SK-N-SH treated with all-trans-retinoic acid at 6 μM for 48 hours (cell line): ENCODE results near the gene PADI2.

Experiments used
- ATAC-seq: fragments of 200-7000 bp; cut with Tn5 transposase; 3 replicates; pipeline ENCODE4 v1.9.1; 2020; ENCODE audit warnings: mild to moderate bottlenecking, moderate library complexity
- ARNTL ChIP-seq: fragments of 450-650 bp; formaldehyde crosslinking; IDR thresholded peaks from 2 replicates; pipeline ENCODE4 v1.5.0; 2020; ENCODE audit warnings: low read depth, mild to moderate bottlenecking, moderate library complexity, borderline replicate concordance
- BACH2 ChIP-seq: fragments of 250-450 bp; sonication (Bioruptor Pico); IDR thresholded peaks from 2 replicates; pipeline ENCODE4 v1.9.0; 2021; ENCODE audit warnings: mild to moderate bottlenecking, borderline replicate concordance
- ESRRG ChIP-seq: fragments of 250-450 bp; sonication (Bioruptor Pico); IDR thresholded peaks from 2 replicates; pipeline ENCODE4 v1.6.1; 2021; ENCODE audit warnings: mild to moderate bottlenecking
- GLIS3 ChIP-seq: fragments of 250-450 bp; sonication (Bioruptor Pico); IDR thresholded peaks from 2 replicates; pipeline ENCODE4 v1.5.0; 2020; ENCODE audit warnings: mild to moderate bottlenecking, moderate library complexity
- OSR1 ChIP-seq: fragments of 250-450 bp; sonication (Bioruptor Pico); IDR thresholded peaks from 2 replicates; pipeline ENCODE4 v1.8.0; 2022; ENCODE audit warnings: moderate library complexity, mild to moderate bottlenecking, inconsistent platforms
- PPARA ChIP-seq: fragments of 250-450 bp; sonication (Bioruptor Pico); IDR thresholded peaks from 2 replicates; pipeline ENCODE4 v1.5.0; 2020; ENCODE audit warnings: mild to moderate bottlenecking, borderline replicate concordance
- RARB ChIP-seq: fragments of 250-450 bp; sonication (Bioruptor Pico); IDR thresholded peaks from 2 replicates; pipeline ENCODE4 v1.8.0; 2021; ENCODE audit warnings: mild to moderate bottlenecking, moderate library complexity
- SNAI2 ChIP-seq: fragments of 250-450 bp; sonication (Bioruptor Pico); IDR thresholded peaks from 2 replicates; pipeline ENCODE4 v1.5.0; 2020; ENCODE audit warnings: mild to moderate bottlenecking, moderate library complexity
- TCF4 ChIP-seq: fragments of 250-450 bp; sonication (Bioruptor Pico); IDR thresholded peaks from 2 replicates; pipeline ENCODE4 v1.8.0; 2021; ENCODE audit warnings: mild to moderate bottlenecking, moderate library complexity, borderline replicate concordance
- TOX ChIP-seq: fragments of 250-450 bp; sonication (Bioruptor Pico); IDR thresholded peaks from 2 replicates; pipeline ENCODE4 v1.8.0; 2021; ENCODE audit warnings: mild to moderate bottlenecking, moderate library complexity, borderline replicate concordance
- ZC3H10 ChIP-seq: fragments of 250-450 bp; sonication (Bioruptor Pico); IDR thresholded peaks from 2 replicates; pipeline ENCODE4 v1.5.1; 2021; ENCODE audit warnings: mild to moderate bottlenecking, moderate library complexity
- ZFP3 ChIP-seq: fragments of 250-450 bp; sonication (Bioruptor Pico); IDR thresholded peaks from 2 replicates; pipeline ENCODE4 v1.5.0; 2020; ENCODE audit warnings: mild to moderate bottlenecking, moderate library complexity
- ZFP30 ChIP-seq: fragments of 450-650 bp; formaldehyde crosslinking; IDR thresholded peaks from 2 replicates; pipeline ENCODE4 v1.5.0; 2022; ENCODE audit warnings: mild to moderate bottlenecking, moderate library complexity
- ZNF70 ChIP-seq: fragments of 450-650 bp; formaldehyde crosslinking; IDR thresholded peaks from 2 replicates; pipeline ENCODE4 v1.5.0; 2020; ENCODE audit warnings: mild to moderate bottlenecking, moderate library complexity
- TF ChIP-seq, protein P1 (sequence below): fragments of 250-450 bp; sonication (Bioruptor Pico); IDR thresholded peaks from 2 replicates; pipeline ENCODE4 v1.5.0; 2020; ENCODE audit warnings: mild to moderate bottlenecking, moderate library complexity
- TF ChIP-seq, protein P2 (sequence below): fragments of 250-450 bp; sonication (Bioruptor Pico); IDR thresholded peaks from 2 replicates; pipeline ENCODE4 v1.8.0; 2020; ENCODE audit warnings: mild to moderate bottlenecking, moderate library complexity, borderline replicate concordance
- TF ChIP-seq, protein P3 (sequence below): fragments of 250-450 bp; sonication (Bioruptor Pico); IDR thresholded peaks from 2 replicates; pipeline ENCODE4 v1.5.1; 2020; ENCODE audit warnings: low read depth, mild to moderate bottlenecking, moderate library complexity
- TF ChIP-seq, protein P4 (sequence below): fragments of 250-450 bp; sonication (Bioruptor Pico); IDR thresholded peaks from 2 replicates; pipeline ENCODE4 v1.8.0; 2021; ENCODE audit warnings: low read depth, mild to moderate bottlenecking, moderate library complexity, borderline replicate concordance

The PADI2 gene

DNA sequence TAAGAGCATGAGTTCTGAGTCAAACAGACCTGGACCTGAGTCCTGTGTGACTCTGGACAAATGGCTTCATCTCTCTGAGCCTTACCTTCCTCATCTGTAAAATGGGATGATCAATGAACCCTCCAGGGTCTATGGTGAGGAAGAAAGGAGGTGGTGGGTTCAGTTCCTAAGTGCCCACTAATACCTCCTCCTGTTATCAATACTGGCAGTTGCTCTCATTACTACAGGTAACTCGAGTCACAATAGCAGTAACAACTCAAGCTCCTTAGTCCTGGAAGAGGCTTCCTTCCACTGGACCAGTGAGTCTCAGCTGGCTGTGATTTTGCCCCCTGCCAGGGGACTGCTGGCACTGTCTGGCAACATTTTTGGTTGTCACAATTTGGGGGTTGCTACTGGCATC lies 2.6 kb downstream of the PADI2 start:
- TF ChIP-seq TOX (no peak), SNAI2 (CRISPR knock-in tag) (no peak), OSR1 (CRISPR knock-in tag) (no peak)
- TF ChIP-seq, protein P1, sequence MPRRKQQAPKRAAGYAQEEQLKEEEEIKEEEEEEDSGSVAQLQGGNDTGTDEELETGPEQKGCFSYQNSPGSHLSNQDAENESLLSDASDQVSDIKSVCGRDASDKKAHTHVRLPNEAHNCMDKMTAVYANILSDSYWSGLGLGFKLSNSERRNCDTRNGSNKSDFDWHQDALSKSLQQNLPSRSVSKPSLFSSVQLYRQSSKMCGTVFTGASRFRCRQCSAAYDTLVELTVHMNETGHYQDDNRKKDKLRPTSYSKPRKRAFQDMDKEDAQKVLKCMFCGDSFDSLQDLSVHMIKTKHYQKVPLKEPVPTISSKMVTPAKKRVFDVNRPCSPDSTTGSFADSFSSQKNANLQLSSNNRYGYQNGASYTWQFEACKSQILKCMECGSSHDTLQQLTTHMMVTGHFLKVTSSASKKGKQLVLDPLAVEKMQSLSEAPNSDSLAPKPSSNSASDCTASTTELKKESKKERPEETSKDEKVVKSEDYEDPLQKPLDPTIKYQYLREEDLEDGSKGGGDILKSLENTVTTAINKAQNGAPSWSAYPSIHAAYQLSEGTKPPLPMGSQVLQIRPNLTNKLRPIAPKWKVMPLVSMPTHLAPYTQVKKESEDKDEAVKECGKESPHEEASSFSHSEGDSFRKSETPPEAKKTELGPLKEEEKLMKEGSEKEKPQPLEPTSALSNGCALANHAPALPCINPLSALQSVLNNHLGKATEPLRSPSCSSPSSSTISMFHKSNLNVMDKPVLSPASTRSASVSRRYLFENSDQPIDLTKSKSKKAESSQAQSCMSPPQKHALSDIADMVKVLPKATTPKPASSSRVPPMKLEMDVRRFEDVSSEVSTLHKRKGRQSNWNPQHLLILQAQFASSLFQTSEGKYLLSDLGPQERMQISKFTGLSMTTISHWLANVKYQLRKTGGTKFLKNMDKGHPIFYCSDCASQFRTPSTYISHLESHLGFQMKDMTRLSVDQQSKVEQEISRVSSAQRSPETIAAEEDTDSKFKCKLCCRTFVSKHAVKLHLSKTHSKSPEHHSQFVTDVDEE (CRISPR knock-in tag), result no peak
- no peak for ATAC-seq

DNA sequence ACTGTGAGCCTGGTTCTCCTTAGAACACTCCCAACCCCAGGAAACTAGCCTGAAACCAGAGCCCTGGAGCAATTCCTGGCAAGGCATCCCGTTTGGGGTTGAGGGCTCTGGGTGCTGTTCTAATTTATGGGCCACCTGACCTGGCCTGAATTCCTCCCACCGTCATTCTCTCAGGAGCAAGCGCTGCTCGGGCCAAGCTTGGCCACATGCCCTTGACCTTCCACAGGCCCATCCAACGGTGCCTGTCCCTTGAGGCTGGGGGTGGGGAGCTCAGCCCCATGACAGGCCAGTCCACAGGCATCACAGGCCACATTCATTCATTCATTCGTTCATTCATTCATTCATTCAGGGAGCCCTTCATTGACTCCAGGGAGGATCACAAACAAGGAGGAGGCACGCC lies 5.3 kb downstream of the PADI2 start:
- ATAC-seq, result no peak
- TF ChIP-seq, protein P2, sequence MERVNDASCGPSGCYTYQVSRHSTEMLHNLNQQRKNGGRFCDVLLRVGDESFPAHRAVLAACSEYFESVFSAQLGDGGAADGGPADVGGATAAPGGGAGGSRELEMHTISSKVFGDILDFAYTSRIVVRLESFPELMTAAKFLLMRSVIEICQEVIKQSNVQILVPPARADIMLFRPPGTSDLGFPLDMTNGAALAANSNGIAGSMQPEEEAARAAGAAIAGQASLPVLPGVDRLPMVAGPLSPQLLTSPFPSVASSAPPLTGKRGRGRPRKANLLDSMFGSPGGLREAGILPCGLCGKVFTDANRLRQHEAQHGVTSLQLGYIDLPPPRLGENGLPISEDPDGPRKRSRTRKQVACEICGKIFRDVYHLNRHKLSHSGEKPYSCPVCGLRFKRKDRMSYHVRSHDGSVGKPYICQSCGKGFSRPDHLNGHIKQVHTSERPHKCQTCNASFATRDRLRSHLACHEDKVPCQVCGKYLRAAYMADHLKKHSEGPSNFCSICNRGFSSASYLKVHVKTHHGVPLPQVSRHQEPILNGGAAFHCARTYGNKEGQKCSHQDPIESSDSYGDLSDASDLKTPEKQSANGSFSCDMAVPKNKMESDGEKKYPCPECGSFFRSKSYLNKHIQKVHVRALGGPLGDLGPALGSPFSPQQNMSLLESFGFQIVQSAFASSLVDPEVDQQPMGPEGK, result no peak
- TF ChIP-seq OSR1 (CRISPR knock-in tag) (no peak), ZC3H10 (CRISPR knock-in tag) (no peak), ZFP30 (CRISPR knock-in tag) (no peak), ESRRG (CRISPR knock-in tag) (no peak), PPARA (CRISPR knock-in tag) (no peak), RARB (no peak), TOX (no peak), ZFP3 (CRISPR knock-in tag) (no peak), BACH2 (CRISPR knock-in tag) (no peak), GLIS3 (CRISPR knock-in tag) (no peak), ZNF70 (CRISPR knock-in tag) (no peak), ARNTL (CRISPR knock-in tag) (no peak), TCF4 (CRISPR knock-in tag) (no peak)
- TF ChIP-seq, protein P3, sequence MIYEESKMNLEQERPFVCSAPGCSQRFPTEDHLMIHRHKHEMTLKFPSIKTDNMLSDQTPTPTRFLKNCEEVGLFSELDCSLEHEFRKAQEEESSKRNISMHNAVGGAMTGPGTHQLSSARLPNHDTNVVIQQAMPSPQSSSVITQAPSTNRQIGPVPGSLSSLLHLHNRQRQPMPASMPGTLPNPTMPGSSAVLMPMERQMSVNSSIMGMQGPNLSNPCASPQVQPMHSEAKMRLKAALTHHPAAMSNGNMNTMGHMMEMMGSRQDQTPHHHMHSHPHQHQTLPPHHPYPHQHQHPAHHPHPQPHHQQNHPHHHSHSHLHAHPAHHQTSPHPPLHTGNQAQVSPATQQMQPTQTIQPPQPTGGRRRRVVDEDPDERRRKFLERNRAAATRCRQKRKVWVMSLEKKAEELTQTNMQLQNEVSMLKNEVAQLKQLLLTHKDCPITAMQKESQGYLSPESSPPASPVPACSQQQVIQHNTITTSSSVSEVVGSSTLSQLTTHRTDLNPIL (CRISPR knock-in tag), result no peak
- TF ChIP-seq, protein P4, sequence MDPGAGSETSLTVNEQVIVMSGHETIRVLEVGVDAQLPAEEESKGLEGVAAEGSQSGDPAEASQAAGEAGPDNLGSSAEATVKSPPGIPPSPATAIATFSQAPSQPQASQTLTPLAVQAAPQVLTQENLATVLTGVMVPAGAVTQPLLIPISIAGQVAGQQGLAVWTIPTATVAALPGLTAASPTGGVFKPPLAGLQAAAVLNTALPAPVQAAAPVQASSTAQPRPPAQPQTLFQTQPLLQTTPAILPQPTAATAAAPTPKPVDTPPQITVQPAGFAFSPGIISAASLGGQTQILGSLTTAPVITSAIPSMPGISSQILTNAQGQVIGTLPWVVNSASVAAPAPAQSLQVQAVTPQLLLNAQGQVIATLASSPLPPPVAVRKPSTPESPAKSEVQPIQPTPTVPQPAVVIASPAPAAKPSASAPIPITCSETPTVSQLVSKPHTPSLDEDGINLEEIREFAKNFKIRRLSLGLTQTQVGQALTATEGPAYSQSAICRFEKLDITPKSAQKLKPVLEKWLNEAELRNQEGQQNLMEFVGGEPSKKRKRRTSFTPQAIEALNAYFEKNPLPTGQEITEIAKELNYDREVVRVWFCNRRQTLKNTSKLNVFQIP (CRISPR knock-in tag), result no peak
- TF ChIP-seq, protein P1 (CRISPR knock-in tag), result no peak

DNA sequence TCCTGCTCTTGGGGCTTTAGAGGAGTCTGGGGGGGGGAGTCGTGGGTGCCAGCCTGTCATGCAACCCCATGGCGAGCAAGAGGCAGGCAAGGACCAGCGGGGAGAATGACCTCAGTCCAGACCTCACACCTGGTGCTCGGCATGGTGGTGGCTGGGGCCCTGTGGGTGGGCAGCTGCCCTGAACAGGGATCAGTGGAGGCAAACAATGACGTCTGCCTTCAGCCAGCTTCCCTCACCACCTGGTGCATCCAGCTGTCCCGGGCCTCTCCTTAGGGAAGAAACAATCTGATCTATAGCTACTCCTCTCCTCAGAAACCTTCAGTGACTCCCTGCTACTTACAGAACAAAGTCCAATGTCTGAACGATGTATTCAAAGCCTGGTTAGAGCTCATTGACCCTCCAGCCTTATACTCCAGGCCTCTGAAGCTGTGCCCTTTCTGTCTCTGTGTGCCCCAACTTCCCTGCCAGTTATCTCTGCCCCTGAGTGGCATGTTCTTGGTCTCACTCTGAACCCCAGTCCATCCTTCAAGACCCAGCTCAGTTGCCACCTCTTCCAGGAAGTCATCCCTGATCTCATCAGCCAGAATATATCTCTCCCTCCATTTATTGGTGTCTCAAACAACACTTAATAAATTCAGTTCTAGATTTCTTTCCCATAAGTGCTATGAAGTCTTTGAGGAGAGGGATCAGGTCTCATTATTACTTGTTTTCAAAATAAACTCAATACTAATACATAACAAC lies 6.6 kb downstream of the PADI2 start:
- ATAC-seq, result no peak
- no peak for TF ChIP-seq TOX
- TF ChIP-seq, protein P3 (CRISPR knock-in tag), result no peak
